ENCODE measurements around the gene IL20RB.

The IL20RB gene

GRCh38 chr3:137041686-137042085 lies 83.9 kb downstream of the IL20RB start:
- no peak for DNase-seq

GRCh38 chr3:137046747-137047146 lies 89.0 kb downstream of the IL20RB start:
- DNase-seq: no peak

GRCh38 chr3:137047240-137047639 lies 89.5 kb downstream of the IL20RB start:
- DNase-seq: no peak

- no peak for DNase-seq
Observed at GRCh38 chr3:137050281-137050680, 92.5 kb downstream of the IL20RB start.

GRCh38 chr3:137052298-137052697 lies 94.5 kb downstream of the IL20RB start:
- no peak for DNase-seq
